TTC549 (cell line): Measurements from ENCODE around the gene ERMAP.
A peak's percentile ranks its signal among the peaks of the same experiment; 100 is the strongest.
"Not testable (repeated sequence)": the region's sequence is repeated elsewhere in the genome, so short reads cannot be mapped to it uniquely, and the experiment has no call there.

Source experiments
- FAIRE-seq: peaks from 2 replicates; lab custom pipeline; 2012; peaks lifted over from hg19 to GRCh38; lab: Jason Lieb, UNC

ERMAP gene

GRCh38 chr1:42814815-42815214 lies 2.1 kb upstream of the ERMAP start:
- FAIRE-seq = not testable (repeated sequence)

GRCh38 chr1:42815941-42816584 lies 859 bp upstream of the ERMAP start:
- FAIRE-seq = no peak

GRCh38 chr1:42817440-42817767 lies 482 bp downstream of the ERMAP start:
- FAIRE-seq = no peak

- FAIRE-seq = no peak
Measured at GRCh38 chr1:42817976-42818375, 1.1 kb downstream of the ERMAP start.

- no peak for FAIRE-seq
Measured at GRCh38 chr1:42820813-42821212, 3.9 kb downstream of the ERMAP start.

GRCh38 chr1:42821690-42822089 lies 4.8 kb downstream of the ERMAP start:
- FAIRE-seq = no peak

- no peak for FAIRE-seq
Measured at GRCh38 chr1:42822800-42823392, 6.0 kb downstream of the ERMAP start.

GRCh38 chr1:42824481-42825035 lies 7.6 kb downstream of the ERMAP start:
- no peak for FAIRE-seq

GRCh38 chr1:42825036-42825851 lies 8.3 kb downstream of the ERMAP start:
- FAIRE-seq = no peak

GRCh38 chr1:42830631-42831030 lies 13.7 kb downstream of the ERMAP start:
- FAIRE-seq = no peak

GRCh38 chr1:42831273-42831672 lies 14.4 kb downstream of the ERMAP start:
- FAIRE-seq = no peak

GRCh38 chr1:42832641-42833240 lies 15.8 kb downstream of the ERMAP start:
- no peak for FAIRE-seq

- FAIRE-seq = no peak
Measured at GRCh38 chr1:42833981-42834380, 17.1 kb downstream of the ERMAP start.

- no peak for FAIRE-seq
Measured at GRCh38 chr1:42834803-42835202, 17.9 kb downstream of the ERMAP start.

GRCh38 chr1:42835422-42835821 lies 18.5 kb downstream of the ERMAP start:
- FAIRE-seq = no peak

GRCh38 chr1:42837709-42838108 lies 20.8 kb downstream of the ERMAP start:
- no peak for FAIRE-seq

GRCh38 chr1:42838482-42839190 lies 21.7 kb downstream of the ERMAP start:
- FAIRE-seq = no peak

GRCh38 chr1:42841010-42841409 lies 24.1 kb downstream of the ERMAP start:
- no peak for FAIRE-seq

GRCh38 chr1:42841440-42842147 lies 24.7 kb downstream of the ERMAP start:
- no peak for FAIRE-seq

GRCh38 chr1:42844592-42845140 lies 27.7 kb downstream of the ERMAP start:
- FAIRE-seq = no peak

GRCh38 chr1:42845193-42845592 lies 28.3 kb downstream of the ERMAP start:
- peak; percentile 34 for FAIRE-seq
